ENCODE data around the gene HOXA10. TPM values are rescaled to one million over a fixed set of nuclear protein-coding genes. Genes with fewer than 3 reads are reported as not detected.
A peak's percentile ranks its signal among the peaks of the same experiment; 100 is the strongest.

The HOXA10 gene
- total RNA-seq, 2 experiments from 2014 or later = not detected

DNA sequence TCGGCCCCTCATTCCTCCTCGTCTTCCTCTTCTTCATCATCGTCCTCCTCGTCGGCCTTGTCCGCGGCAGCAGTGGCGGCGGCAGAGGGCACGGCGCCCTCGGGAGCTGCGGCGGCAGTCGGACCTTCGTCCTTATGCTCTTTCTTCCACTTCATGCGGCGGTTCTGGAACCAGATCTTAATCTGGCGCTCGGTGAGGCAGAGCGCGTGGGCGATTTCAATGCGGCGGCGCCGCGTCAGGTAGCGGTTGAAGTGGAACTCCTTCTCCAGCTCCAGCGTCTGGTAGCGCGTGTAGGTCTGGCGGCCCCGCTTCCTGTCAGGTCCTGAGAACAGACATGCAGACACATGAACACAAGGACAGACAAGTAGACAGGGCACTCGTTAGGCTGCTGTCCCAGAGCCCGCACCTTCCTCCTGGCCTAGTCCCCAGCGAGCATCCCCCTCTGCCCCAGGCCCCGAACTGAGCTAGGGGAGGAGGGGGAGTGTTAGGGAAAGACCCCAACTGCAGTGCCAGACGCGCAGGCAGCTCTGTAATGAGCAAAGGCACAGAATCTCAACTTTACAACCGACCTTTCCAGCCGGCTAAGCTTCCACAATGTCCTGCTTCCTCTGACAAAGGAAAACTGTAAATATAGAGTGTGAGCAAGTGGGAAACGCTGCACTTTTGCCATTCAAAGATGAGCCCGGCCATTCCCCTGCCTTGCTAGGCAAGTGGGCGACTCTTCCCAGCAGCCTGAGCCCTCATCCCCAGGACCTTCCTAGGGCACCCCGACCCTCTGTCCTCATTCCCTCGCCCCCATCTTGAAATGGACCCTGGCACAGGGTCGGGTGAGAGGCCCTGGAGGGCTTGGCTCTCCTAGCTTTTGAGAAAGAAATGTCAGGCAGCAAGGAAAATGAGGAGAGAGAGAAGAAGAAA lies 19.0 kb downstream of the HOXA10 start:
- no peaks in the 10 kb centered on the region for H3K36me3 Mint-ChIP-seq (ENCODE audit: low read depth)
- ATAC-seq (ENCODE audit: poor library complexity) (no peak), DNase-seq (peak in 4 of 14 experiments; percentile 48 to 61 (median 52))
- Histone ChIP-seq H3K4me1 (ENCODE audit: insufficient read depth, low read length) (peaks cover 72% of the 10 kb centered on the region), H3K36me3 (ENCODE audit: insufficient read depth, low read length) (no peaks in the 10 kb centered on the region), H3K9me3 (ENCODE audit: control insufficient read depth in 1 of 2, insufficient read depth in 1 of 2, low read length in 2 of 2) (peaks cover 0 to 74% of the 10 kb centered on the region in 2 experiments), H3K27me3 (ENCODE audit: control insufficient read depth in 1 of 2, insufficient read depth in 2 of 2, low read length in 2 of 2) (peaks cover 93 to 97% of the 10 kb centered on the region in 2 experiments), H3K27ac (ENCODE audit: low read depth in 1 of 2, low read length in 2 of 2) (no peak overlapping the region), H3K4me3 (ENCODE audit: low read length) (no peak overlapping the region)
- TF ChIP-seq, protein P1, sequence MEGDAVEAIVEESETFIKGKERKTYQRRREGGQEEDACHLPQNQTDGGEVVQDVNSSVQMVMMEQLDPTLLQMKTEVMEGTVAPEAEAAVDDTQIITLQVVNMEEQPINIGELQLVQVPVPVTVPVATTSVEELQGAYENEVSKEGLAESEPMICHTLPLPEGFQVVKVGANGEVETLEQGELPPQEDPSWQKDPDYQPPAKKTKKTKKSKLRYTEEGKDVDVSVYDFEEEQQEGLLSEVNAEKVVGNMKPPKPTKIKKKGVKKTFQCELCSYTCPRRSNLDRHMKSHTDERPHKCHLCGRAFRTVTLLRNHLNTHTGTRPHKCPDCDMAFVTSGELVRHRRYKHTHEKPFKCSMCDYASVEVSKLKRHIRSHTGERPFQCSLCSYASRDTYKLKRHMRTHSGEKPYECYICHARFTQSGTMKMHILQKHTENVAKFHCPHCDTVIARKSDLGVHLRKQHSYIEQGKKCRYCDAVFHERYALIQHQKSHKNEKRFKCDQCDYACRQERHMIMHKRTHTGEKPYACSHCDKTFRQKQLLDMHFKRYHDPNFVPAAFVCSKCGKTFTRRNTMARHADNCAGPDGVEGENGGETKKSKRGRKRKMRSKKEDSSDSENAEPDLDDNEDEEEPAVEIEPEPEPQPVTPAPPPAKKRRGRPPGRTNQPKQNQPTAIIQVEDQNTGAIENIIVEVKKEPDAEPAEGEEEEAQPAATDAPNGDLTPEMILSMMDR (IDR thresholded peaks at IDR 0.05) = no peak
- H3K4me3 Mint-ChIP-seq = peak overlapping the region; percentile 63
- H3K27me3 Mint-ChIP-seq = peaks cover 100% of the 10 kb centered on the region
- peaks cover 77% of the 10 kb centered on the region for H3K4me1 Mint-ChIP-seq (ENCODE audit: low read depth)
- intact Hi-C loops (cut with DNase I, micrococcal nuclease) = loop anchor here (5.0 kb wide), 3 partner anchors 32 to 953 kb away; partner anchors contain the start of genes CBX3 (in 1 of the 2), HNRNPA2B1 (in 1 of the 2) and HOXA11 (in 1 of the 2)
- ChIA-PET CTCF (no interaction called here), POLR2A (no interaction called here)
- no peaks in the 10 kb centered on the region for H3K9me3 Mint-ChIP-seq
- H3K27ac Mint-ChIP-seq = peak overlapping the region; percentile 71

DNA sequence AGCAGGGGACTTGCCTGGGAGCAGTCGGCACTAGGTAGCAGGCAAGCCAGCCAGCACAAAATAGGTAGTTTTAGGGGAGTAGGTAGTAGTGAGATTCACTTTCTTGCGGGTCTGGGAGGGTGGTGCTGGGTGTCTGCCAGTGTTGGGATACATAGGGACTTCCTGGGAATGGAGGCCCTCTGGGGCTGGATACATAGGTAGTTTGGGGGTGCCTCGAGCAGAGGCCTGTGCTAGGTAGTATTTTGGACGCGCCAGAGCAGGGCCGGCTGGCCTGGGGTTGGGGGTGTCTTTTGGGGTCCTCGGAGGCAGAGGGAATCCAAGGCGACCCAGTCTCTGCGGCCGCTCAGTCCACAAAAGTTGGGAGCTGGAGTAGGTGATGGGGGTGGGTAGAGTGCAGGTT lies 19.8 kb downstream of the HOXA10 start:
- Mint-ChIP-seq H3K4me1 (ENCODE audit: low read depth) (peaks cover 71% of the 10 kb centered on the region), H3K27ac (peak overlapping the region; percentile 71), H3K9me3 (no peaks in the 10 kb centered on the region), H3K4me3 (peak overlapping the region; percentile 8), H3K27me3 (peaks cover 100% of the 10 kb centered on the region), H3K36me3 (ENCODE audit: low read depth) (no peaks in the 10 kb centered on the region)
- CTCF ChIA-PET = no interaction called here
- ATAC-seq (ENCODE audit: poor library complexity) (no peak), DNase-seq (peak in 1 of 14 experiments; percentile 31)
- POLR2A ChIA-PET = no interaction called here
- no peaks in the 10 kb centered on the region for H3K36me3 ChIP-seq (ENCODE audit: insufficient read depth, low read length)
- intact Hi-C loops (cut with DNase I, micrococcal nuclease) = loop anchor here (5.0 kb wide), 2 partner anchors 33 to 43 kb away; partner anchors contain the start of gene HOXA11 (in 1 of the 2)
- TF ChIP-seq, protein P1 (IDR thresholded peaks at IDR 0.05) = no peak
- H3K4me3 ChIP-seq (ENCODE audit: low read length) = no peak overlapping the region
- H3K9me3 ChIP-seq (ENCODE audit: control insufficient read depth in 1 of 2, insufficient read depth in 1 of 2, low read length in 2 of 2) = peaks cover 0 to 72% of the 10 kb centered on the region in 2 experiments
- peaks cover 70% of the 10 kb centered on the region for H3K4me1 ChIP-seq (ENCODE audit: insufficient read depth, low read length)
- H3K27me3 ChIP-seq (ENCODE audit: control insufficient read depth in 1 of 2, insufficient read depth in 2 of 2, low read length in 2 of 2) = peaks cover 91 to 97% of the 10 kb centered on the region in 2 experiments
- no peak overlapping the region for H3K27ac ChIP-seq (ENCODE audit: low read depth in 1 of 2, low read length in 2 of 2)

DNA sequence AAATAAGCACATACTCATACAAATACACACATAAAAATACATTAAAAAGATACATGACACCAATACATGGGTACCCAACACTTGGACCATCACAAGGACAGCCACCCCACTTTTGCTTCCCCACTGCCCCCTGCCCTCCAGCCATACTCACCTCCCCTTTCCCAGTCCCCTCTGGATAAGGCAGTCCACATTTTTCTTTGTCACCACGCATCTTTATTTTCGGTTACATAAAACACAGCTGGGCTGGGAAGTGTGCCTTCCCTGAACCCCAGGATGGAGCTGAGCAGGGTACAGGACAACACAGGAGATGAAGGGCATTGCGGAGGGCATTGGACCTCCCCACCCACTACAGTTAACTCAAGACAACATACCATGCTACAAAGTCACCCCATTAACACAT lies 20.6 kb downstream of the HOXA10 start:
- DNase-seq (no peak), ATAC-seq (ENCODE audit: poor library complexity) (no peak)
- peaks cover 66% of the 10 kb centered on the region for H3K4me1 ChIP-seq (ENCODE audit: insufficient read depth, low read length)
- H3K9me3 Mint-ChIP-seq = no peaks in the 10 kb centered on the region
- peaks cover 68% of the 10 kb centered on the region for H3K4me1 Mint-ChIP-seq (ENCODE audit: low read depth)
- peaks cover 91 to 97% of the 10 kb centered on the region in 2 experiments for H3K27me3 ChIP-seq (ENCODE audit: control insufficient read depth in 1 of 2, insufficient read depth in 2 of 2, low read length in 2 of 2)
- POLR2A ChIA-PET = no interaction called here
- peaks cover 0 to 71% of the 10 kb centered on the region in 2 experiments for H3K9me3 ChIP-seq (ENCODE audit: control insufficient read depth in 1 of 2, insufficient read depth in 1 of 2, low read length in 2 of 2)
- H3K27me3 Mint-ChIP-seq = peaks cover 100% of the 10 kb centered on the region
- CTCF ChIA-PET = no interaction called here
- H3K27ac ChIP-seq (ENCODE audit: low read depth in 1 of 2, low read length in 2 of 2) = no peak overlapping the region
- no peak overlapping the region for H3K4me3 ChIP-seq (ENCODE audit: low read length)
- H3K36me3 ChIP-seq (ENCODE audit: insufficient read depth, low read length) = no peaks in the 10 kb centered on the region
- peak overlapping the region; percentile 1 for H3K4me3 Mint-ChIP-seq
- no peak overlapping the region for H3K27ac Mint-ChIP-seq
- TF ChIP-seq, protein P1 (IDR thresholded peaks at IDR 0.05) = no peak
- no peaks in the 10 kb centered on the region for H3K36me3 Mint-ChIP-seq (ENCODE audit: low read depth)
- intact Hi-C loops (cut with DNase I, micrococcal nuclease) = loop anchor here (5.0 kb wide), 2 partner anchors 34 to 44 kb away; partner anchors contain the start of gene HOXA11 (in 1 of the 2)
